ENCODE measurements around the gene SUMO3.

GRCh38 chr21:44813149-44813548, 4.7 kb downstream of the SUMO3 start:
- TF ChIP-seq CTCF (conservative IDR thresholded peaks at IDR 0.05) (no peak), EZH2 (IDR thresholded peaks at IDR 0.05; ENCODE audit: low read depth) (no peak)

Data from PC-9 (cell line).